Non-pigmented ciliary epithelial cell (primary cell): Measurements from ENCODE around the gene SCART1.
"Not testable (repeated sequence)": the region's sequence is repeated elsewhere in the genome, so short reads cannot be mapped to it uniquely, and the experiment has no call there.

Experiments
- DNase-seq: peaks from one replicate; pipeline ENCODE4 v3.0.0-alpha.2; 2010; ENCODE audit warnings: low read depth

Gene SCART1

DNA sequence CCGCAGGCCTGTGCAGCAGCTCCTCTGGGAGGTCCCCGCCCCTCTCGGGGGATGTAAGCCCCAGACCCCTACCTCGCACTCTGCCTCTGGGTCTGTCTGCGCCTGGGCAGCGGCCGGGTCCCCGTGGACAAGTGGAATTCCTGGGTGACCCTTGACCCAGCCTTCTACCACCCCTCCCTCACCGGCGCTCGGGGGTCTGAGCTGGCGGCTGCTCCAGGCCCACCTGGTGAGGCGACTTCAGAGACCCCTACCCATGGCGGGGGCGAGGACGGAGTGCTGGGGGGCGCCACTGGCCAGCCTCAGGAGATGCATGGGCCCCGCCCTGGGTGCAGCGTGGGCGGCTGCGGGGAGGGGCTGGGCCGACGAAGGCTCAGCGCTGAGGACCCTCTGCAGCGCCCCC, 21.0 kb upstream of the SCART1 start:
- not testable (repeated sequence) for DNase-seq

DNA sequence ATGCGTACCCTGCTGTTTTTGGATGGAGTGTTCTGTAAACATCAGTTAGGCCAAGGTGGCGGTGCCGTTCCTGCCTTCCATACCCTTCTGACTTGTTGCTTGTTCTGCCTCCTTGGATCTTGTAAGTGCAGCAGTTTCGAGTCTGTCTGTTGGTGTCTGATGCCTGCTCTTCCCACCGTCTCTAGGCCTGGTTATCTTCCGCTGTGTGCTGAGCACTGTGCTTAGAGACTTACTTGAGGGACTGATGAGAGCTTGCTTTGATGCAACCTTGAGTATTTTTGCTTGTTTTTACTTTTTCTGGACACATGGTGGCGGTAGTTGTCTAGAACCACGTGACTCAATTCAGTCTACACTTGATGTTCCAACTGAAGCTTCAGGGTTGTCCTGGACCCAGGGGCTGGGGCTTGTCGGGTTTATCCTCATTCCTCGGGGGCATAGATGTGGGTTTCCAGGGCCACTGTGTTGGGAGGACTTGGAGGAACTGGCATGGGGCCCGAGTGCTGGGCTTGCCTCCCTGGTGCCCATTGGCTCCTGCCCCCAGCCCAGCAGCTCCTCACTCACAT, 15.0 kb upstream of the SCART1 start:
- DNase-seq: peak; percentile 4

DNA sequence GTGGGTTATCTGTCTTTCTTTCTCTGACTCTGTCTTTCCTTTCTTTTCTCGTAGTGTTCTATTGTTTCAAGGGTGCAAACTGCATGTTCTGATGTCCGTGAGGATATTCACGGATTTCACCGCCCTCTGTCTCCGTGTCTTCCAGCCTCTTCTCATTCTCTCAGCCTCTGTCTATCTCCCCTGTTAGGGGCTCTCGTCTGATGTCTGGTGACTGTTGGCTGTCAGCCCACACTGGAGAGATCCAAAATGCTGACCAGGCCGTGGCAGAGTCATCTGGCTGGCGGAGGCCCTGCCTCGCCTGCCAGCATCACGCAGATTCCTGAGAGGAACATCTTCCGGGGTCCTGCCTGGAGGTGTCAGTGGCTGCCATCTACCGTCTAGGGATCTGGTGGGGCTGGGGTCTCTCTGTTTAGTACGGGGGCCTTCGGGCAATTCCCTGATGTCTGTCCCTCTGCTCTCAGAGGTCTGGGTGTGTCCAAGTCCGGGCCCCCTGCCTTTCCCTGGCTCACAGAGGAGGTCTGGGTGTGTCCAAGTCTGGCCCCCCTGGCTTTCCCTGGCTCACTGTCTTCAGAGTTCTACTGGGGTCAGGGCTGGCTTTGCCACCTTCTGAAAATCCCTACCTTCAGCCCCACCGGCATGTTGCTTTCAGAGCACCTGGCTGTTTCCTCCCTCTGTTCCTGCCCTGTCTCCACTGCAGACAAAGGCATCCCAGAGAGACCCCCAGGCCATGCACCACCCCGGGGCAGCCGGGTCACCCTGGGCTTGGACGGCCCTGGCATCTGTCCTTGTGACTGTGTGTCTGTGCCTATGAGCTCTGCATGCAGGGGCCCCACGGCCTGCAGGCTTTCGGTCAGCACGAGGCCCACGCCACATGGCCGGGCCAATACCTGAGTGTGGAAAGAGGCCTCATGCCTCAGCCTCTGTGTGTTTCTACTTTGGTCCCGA, 14.0 kb upstream of the SCART1 start:
- no peak for DNase-seq

GRCh38 chr10:133440633-133441285, 13.0 kb upstream of the SCART1 start:
- DNase-seq: no peak

GRCh38 chr10:133441356-133441755, 12.4 kb upstream of the SCART1 start:
- DNase-seq: not testable (repeated sequence)

DNA sequence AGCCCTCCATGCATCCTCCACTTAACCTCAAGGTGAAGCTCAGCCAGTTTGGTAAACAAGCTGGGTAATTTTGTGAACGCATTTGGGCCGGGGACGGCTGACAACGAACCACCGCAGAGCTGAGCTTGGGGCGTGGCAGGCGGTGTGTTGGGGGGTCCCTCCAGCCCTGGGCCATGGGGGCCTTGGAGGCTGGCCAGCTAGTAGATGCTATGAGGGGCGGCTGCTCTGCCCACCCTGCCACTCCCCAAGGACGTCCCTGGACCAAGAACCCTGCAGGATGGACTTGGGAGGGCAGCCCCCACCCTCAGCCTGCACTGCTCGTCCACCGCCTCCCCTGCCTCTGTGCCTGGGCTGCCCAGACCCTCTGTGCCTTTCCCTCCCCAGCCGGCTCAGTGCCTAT, 12.0 kb upstream of the SCART1 start:
- no peak for DNase-seq

- DNase-seq: no peak
These were observed 11.4 kb upstream of the SCART1 start for GRCh38 chr10:133442191-133442966.

DNA sequence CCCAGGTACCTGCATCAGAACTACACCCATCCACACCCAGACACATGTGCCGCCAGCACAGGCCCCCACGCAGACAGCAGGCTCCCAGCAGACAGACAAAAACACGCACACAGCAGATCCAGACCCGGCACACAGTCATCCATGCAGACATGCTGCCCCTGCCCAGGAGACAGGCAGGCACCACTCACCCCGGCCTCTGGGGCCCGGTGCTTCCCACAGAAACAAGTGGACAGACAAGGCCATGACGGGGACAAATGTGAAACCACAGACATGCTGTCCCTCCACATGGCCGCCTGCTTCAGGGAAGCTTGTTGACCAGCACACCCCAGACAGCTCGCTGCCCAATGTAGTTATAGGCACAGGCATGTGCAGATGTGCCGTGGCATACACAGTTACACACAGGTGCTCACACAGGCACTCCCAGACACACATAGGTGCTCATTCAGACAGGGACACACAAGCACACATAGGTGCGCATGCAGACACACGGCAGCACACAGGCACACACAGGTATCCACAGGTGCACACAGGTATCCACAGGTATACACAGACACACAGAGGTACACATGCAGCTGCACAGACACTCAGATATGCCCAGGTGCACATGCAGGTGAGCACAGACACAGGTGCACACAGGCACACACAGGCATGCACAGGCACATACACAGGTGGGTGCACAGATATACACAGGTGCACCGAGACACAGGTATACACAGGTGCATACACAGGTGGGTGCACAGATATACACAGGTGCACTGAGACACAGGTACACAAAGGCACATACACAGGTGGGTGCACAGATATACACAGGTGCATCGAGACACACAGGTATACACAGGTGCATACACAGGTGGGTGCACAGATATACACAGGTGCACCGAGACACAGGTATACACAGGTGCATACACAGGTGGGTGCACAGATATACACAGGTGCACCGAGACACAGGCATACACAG, 10.5 kb upstream of the SCART1 start:
- DNase-seq: no peak

GRCh38 chr10:133444342-133445267, 9.1 kb upstream of the SCART1 start:
- DNase-seq: no peak

- DNase-seq: no peak
These were observed 8.4 kb upstream of the SCART1 start for GRCh38 chr10:133445268-133445732.

GRCh38 chr10:133445751-133446708, 7.7 kb upstream of the SCART1 start:
- no peak for DNase-seq

- no peak for DNase-seq
These were observed 6.8 kb upstream of the SCART1 start for GRCh38 chr10:133446979-133447378.

DNA sequence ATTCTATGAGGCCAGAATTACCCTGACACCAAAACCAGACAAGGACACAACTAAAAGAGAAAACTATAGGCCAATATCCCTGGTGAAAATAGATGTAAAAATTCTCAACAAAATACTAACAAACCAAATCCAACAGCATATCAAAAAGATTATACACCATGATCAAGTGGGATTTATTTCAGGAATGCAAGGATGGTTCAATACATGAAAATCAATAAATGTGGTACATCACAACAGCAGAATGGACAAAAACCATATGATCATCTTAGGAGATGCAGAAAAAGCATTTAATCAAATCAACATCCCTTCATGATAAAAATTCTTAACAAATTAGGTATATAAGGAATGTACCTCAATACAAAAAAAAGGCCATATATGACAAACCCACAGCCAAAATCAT, 5.6 kb upstream of the SCART1 start:
- no peak for DNase-seq

DNA sequence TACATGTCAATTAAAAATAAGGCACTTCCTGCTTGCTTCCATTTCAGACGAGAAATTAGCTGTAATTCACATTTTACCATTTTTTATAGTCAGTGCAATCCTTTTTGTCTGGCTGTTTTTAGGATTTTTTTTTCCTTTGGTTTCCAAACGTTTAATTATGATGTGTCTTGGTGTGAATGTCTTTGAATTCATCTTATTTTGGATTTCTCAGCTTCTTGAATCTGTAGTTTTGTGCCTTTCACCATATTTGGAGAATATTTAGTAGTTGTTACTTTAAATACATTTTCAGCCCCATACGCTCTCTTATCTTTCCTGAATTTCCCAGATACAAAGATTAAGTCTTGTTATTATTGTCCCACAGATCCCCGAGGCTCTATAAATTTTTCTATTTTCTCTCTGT, 2.4 kb upstream of the SCART1 start:
- DNase-seq: no peak

DNA sequence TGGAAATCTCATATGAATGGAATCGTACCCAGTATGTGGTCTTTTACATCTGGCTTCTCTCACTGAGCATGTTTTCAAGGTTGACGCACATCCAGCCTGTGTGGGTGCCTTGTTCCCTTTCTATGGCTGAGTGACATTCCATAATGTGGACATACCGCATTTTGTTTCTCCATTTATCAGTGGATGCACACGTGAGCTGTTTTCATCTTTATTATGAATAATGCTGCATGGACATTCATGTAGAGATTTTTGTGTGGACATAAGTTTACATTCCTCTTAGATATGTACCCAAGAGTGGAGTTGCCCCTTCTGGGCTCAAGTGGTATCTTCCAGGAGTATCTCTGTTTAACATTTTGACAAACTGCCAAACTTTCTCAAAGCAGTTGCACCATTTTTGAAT, 1.3 kb upstream of the SCART1 start:
- DNase-seq: no peak

DNA sequence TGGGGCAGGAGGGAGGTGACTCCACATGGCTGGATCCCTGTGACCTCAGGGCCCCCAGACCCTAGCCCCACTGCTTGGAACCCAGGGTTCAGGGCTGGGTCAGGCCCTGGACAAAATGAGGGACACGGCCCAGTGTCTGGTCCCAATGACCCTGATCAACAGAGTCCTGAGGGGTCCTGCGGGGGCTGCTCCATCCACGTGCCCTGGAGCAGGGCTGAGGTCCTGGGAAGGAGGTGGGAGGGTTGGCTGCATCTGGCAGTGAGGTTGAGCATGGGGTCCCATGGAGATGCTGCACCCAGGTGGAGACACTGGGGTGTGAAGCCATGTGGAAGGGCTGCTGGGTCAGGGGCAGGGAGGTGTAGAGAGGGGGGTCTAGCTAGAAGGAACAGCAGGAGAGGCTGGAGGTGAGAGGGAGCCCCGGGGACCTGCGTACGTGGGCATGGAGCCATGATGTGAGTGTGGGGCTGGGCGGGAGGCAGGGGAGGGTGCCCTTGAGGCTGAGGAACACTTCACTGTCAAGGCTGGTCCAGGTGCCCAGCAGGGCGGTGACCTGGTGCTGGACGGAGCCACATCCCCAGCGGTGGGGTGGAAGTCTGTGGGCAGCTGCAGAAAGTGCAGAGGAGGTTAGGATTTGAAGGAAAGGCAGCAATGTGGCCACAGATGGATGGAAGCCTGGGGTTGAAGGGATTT, 604 bp downstream of the SCART1 start:
- DNase-seq: no peak

GRCh38 chr10:133455196-133455595, 1.5 kb downstream of the SCART1 start:
- DNase-seq: no peak

DNA sequence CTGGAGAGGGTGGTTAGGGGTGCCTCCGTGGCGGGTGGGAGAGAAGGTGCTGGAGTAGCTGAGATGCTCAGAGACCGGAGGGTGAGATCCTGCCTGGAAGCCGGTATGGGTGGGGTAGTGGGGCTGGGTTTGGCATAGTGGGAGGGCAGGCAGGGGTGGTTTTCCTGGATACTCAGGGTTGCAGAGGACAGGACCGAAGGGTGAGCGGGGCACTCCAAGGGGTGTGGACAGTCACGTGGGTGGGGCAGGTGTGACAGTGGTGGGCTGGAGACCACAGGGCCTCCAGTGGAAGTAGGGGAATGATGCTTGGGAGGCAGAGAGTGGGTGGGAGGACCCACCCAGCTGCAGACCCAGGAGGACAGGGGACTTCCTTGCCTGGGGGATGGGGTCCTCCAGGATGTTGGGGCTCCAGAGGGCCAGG, 1.9 kb downstream of the SCART1 start:
- no peak for DNase-seq
